Stimulated activated CD8-positive, alpha-beta memory T cell treated with anti-CD3 and anti-CD28 coated beads, Interleukin-4, amount 100 ng/mL, for 24 hours (primary cell): ENCODE results near the gene S100A12.
"Not testable (repeated sequence)": the region's sequence is repeated elsewhere in the genome, so short reads cannot be mapped to it uniquely, and the experiment has no call there.

ENCODE experiments used
- DNase-seq: peaks from one replicate; pipeline ENCODE4 v3.0.0-alpha.2; 2020; ENCODE audit warnings: low read depth

The S100A12 gene

DNA sequence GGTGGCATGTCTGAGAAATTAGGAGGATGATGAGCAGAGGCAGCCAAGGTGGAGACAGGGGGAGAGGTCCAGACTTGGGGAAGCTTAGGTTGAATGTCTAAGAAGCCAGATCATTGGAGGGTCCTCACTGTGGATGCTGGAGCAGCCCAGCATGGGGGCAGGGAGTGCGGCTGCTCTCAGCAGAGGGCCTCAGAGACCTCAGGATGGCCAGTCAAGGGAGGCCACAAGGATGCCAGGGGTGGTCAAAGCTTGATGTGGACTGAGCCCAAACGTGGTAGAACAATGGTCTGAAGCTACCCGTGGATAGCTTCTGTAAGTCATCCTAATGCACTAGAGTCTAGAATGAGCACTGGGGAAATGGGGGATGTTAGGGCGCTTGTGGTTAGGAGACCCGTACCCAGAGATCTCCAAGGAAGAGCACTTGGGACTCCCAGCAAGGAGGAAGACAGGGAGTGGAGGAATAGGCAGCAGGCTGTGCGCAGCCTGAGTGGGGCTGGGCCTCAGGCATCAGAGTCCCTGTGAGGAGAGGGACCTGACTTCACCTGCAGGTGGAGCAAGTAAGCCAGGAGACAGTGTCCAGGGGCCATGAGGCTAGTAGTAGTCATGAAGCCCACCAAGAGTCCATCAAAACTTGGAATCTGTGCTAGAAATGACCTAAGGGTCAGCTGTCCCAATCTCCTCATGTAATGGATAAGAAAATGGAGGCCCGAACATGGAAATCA lies 22.0 kb downstream of the S100A12 start:
- no peak for DNase-seq

DNA sequence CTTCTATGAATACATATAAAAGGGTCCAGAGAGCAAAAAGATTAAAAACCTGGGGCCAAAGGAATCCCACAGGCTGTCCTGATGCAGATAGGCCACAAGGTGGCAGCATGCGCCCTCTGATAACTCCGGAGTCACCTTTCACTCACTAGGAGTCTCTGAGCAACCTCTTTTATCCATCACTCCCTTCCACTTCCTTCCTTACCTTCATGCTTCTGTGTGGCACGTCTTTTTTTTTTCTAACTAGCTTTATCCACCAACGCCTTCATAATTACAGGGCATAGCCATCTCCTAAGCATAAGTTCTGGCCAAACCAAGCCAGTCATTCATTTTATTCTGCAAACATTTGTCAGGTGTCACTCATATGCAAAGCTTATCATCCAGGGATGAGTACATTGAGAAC lies 22.9 kb downstream of the S100A12 start:
- peak; percentile 31 for DNase-seq

DNA sequence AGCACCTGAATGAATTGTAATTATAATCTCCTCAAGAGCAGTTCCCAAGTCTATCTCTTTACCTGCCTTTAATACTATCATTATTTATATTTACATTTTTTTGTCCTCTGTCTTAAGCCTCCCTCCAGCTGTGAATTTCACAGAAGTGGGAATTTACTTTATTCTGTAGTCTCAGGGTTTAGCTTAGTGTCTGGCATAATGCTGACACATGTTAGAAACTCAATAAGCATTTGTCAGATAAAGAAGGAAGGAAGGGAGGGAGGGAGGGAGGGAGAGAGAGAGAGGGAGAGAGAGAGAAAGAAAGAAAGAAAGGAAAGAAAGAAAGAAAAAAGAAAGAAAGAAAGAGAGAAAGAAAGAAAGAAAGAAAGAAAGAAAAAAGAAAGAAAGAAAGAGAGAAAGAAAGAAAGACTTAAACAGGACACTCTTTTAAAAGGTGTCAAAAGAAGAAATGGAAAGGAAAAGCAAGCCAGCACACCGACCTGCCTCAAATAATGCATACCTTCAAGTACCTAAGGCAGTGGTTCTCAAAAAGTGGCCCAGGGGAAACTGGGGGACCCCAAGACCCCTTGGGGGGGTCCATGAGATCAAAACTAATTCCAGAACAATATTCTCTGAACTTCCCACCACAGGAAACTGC lies 25.0 kb downstream of the S100A12 start:
- no peak for DNase-seq

GRCh38 chr1:153349363-153350320 lies 25.8 kb downstream of the S100A12 start:
- DNase-seq, result no peak

GRCh38 chr1:153348511-153349362 lies 26.7 kb downstream of the S100A12 start, which contains the start of gene PGLYRP4:
Gene PGLYRP4 (minus strand): TSS chr1:153348841. CDS start chr1:153347932, 909 bp downstream.
- DNase-seq, result no peak

GRCh38 chr1:153347856-153348255 lies 27.6 kb downstream of the S100A12 start:
- DNase-seq, result no peak

DNA sequence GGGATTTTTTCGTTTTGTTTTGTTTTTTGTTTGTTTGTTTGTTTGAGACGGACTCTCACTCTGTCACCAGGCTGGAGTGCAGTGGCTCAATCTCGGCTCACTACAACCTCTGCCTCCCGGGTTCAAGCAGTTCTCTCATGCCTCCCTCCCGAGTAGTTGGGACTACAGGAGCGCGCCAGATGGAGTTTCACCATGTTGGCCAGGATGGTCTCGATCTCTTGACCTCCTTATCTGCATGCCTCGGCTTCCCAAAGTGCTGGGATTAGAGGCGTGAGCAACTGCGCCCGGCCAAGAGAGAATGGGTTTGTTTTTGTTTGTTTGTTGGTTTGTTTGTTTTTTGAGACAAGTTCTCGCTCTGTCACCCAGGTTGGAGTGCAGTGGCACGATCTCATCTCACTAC lies 28.4 kb downstream of the S100A12 start:
- DNase-seq, result not testable (repeated sequence)

DNA sequence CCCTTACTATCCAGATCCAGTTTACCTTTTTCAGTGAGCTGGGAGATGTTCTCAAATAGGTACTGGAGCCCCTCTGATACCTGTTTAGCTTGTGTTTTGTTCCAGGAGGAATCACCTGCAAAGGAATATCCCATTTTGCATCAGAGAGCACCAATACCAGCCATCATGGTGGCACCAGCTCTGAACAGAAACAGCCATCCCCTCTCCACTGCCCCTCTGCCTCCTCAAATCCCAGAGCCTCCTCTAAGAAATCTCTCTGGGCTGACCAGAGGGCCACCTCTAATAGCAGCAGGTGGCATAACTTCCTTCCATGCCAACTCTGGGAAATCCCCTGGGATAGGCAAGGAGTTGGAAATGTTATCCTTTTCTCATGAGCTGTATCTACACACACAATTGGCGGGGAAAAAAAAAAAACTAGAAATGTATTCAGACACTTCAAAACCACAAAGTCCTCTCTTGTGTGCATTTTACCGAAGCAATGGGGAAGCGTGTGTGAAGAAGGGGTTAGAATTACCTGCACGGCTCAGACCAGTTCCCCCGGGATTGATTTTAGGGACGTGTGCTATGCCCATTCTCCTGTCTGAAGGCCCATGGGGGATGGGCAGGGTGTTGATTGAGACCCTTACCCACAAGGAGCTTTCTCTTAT lies 29.2 kb downstream of the S100A12 start:
- DNase-seq, result no peak

DNA sequence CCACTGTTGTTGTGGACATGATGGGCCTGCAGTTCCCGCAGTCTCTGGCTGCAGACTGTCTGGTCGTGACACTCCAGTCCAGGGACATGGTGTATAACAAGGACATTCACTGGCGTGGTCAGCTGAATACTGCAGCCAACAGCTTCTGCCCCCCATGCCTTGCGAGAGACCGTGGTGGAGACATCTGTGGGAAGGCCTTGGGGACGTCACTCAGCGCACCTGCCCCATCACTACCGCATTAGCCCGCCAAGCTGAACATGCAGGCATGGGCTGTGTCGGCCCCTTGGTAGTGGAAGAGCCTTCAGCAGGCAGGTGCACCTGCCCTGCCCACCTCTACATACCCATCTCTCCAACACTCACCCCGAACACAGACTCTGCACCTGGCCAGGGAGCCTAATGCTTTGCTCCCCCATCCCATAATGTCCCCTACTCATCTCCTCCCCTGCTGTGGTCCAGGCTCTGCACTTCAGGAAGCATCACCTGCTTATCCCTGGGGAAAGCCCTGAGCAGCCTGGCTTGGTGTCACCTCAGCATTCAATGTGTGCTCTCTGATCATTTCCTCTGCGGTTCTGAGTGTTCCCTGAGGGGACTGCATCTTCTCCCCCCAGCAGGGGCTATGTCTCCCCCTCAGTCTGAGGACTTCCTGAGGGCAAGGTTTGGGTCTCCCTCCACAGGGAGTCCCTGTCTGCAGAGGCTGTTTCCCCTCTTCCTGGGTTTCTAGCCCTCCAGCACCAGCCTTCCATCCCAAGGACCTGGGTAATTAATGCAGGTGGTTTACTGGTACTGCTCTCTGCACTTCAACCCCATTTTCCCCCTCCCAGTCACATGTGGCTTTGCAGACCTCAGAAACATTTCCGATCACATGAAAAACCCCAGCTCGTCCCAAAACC lies 30.0 kb downstream of the S100A12 start:
- DNase-seq, result no peak

DNA sequence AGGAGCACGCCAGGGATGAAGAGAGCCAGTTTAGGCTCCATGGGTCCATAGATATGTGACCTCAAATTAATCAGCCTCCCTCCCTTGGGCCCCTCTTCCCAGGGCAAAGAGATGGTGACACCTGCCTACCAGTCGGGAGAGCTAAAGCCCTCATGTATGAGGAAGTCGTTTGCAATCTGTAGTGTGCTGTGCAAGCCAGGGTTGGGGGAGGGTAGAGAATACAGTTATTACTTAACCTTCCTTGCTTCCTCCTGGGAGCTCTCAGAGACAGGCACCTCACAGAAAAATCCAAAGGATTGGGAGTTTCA lies 30.7 kb downstream of the S100A12 start:
- no peak for DNase-seq

DNA sequence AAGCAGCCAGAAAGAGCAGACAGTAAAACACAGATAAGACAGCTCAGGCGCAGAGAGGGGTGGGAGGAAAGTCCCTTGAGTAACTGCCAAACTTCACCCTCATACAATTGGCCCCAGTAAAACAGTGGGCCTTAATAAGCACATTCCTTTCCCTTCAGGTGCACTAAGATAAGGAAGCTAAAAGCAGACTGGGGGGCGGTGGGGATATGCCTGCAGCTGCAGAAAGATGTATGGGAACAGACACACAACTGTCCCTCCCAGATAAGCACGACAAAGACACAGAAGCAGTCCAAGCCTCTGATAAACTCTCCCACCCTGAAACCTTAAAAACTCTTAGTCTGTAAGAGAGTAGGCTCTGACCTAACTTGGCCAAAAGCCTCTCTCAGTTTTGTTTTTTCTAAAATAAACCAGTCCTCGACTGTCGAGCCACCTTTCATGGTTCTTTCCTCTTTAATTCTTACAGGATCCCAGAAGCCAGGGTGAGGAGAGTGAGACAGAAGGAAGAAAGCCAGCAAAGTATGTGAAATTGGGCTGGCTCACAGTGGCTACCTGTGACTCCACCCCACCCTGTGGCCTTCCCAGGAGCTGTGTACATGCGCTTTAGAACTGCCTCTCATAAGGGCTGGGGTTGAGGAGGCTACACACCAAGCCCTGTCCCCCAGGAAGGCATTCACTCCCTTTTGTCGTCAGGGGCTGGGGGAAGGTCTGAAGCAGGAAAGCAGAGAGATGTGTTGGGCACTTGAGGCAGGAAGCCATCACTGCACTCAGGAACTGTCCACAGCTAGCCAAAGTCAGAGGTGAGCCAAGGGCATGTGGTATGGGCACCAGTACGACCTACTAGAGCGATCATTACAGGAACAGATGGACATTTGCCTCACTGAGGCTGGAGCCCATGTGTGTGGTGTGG lies 31.4 kb downstream of the S100A12 start:
- no peak for DNase-seq

GRCh38 chr1:153343040-153343681 lies 32.3 kb downstream of the S100A12 start:
- DNase-seq, result no peak

DNA sequence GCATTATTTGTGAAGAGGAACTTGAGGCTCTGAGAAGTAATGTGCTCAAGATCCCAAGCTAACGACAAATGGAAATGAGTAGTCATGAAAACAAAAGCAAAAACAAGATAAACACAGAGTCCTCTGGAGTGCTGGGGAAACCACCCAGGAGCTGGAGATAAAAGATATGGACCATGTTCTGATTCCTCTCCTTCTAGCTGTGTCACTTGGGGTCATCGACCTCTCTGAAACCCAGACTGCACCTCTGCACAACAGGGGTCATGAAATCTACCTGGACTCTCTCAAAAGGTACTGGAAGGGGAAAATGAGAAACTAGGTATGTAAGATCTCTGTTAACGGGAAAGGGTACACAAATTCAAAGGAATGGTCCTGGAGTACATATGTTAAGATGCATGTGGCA lies 33.2 kb downstream of the S100A12 start:
- DNase-seq, result no peak

GRCh38 chr1:153341431-153341934 lies 33.9 kb downstream of the S100A12 start:
- DNase-seq, result no peak

DNA sequence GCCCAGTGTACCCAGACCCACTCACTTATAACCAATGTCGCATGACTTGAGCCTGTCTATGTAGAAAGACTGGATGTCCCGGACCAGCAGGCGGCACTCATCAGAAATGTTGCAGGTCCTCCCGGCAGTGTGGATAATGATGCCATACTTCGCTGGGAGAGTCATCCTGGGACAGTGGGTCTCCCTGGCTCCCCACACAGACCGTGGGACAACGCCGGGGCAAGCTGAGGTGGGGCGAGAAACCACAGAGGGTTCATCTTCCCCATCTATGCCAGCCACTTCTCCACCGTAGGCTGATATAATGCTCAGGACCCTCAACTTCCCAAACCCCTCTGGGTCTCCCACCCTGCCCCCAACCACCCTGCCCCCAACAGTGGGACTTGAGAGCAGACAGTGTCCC lies 35.1 kb downstream of the S100A12 start:
- DNase-seq, result no peak

DNA sequence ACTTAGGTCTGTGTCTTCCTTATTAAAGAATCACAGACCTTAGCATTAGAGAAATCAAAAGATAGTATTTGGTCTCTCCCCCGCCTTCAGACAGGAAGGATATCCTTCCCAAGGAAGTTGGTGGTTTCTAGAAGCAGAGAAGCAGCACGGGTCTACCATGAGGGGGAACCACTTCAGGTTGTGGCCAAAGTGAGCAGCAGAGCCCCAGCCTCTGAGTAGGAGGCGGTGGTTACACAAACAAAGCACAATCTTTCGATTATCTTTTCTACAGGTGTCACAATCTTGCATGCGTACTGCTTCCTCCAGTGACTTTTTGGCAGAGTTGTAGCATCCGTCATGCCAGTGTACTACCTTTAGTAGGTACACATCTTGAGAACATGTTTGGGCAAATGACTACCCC lies 35.6 kb downstream of the S100A12 start:
- DNase-seq, result no peak

DNA sequence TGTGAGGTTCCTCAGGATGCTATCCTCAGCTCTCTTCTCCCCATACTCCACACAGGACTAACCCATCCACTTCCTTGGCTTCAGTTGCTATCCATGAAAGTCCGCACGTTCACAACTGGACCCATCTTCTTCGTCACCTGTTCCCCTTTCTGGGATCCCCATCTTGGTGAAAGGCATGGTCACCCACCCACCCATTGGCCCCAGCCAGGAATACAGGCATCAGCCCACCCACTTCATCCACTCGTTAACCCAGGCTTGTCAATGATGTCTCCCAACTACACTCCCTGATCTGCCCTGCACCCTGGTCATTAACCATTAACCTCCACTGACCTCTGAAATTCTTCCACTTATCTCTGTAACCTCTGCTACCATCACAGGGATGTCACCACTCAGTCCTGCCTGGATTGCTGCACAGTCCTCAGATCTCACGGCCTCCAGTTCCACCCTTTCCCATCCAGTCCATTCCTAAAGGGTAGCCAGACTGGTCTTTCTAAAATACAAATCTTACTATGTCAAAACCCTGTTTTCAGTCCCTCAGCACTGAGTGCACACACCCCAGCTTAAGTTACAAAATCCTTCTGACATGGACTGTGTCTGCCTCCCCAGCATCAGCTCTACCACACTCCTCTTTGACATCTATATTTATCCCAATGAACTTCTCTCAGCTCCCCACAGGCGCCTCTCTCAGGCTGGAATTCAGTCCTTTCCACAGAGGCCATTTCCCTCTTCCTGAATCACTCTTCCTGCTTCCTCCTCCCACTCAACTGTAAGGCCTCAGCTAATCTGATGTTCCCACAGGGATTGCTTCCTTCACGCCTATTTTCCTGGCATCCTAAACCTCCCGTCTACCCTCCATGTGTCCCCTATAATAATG lies 37.2 kb downstream of the S100A12 start:
- no peak for DNase-seq

GRCh38 chr1:153336650-153337049 lies 38.8 kb downstream of the S100A12 start:
- DNase-seq, result no peak
